Activated CD8-positive, alpha-beta memory T cell treated with anti-CD3 and anti-CD28 coated beads, Interleukin-2, amount 50 U/mL, for 48 hours (primary cell): Measurements from ENCODE around the gene NSMCE3.
A peak's percentile ranks its signal among the peaks of the same experiment; 100 is the strongest.

Source experiments
- DNase-seq: peaks from one replicate; pipeline ENCODE4 v3.0.0-alpha.2; 2020

Gene NSMCE3

DNA sequence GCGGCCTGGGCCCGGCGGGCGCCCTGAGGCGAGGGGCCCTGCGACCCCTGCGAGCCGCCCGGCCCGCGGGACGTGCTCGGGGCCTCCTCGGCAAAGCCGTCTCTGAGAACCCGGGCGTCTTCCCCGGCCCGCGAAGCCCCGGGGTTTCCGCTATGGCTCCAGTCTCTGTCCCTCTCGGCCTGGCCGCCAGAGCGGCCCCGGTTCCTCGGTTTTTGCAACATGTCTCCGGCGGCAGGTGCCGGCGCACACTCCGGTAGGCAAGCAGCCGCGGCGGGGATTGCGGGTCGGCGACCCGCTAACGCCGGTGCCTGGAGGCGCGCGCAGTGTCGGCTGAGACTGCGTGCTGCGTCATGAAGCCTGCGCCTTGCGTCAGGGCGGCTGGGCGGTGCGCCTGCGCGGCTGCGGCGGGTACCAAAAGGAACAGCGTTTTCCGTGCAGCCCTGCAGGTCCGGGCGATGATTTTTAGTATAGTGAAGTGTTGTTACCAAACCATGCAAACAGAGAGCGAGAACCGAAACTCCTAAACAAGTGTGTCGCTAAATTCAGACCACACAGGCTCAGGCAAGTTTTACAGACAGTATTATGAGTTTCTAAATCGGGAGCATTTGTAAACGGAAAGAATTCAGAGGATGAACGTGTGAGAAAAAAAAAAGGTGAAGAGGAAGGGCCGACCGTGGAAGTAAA is at the start of gene NSMCE3:
NSMCE3 (minus strand) TSS at position 338 of the 684 bp plus-strand sequence; CDS start at position 221, 117 bp downstream.
- peak; percentile 96 for DNase-seq

DNA sequence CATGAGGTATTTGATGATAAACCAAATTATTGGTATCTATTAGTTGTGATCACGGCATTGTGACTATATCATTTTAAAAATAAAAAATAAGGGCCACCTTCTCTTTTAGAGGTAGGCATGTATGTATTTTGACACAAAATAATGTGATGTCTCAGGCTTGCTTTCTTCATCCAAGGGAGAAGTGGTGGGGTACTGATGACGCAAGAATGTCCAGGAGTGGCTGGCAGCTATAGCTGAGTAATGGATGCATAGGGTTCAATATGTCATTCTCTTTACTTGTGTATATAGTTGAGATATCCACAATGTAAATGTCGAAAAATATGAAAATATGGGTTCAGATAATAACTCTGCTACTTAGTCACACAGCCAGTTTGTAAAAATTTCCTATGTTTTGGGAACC is 46.8 kb upstream of the NSMCE3 start:
- no peak for DNase-seq

DNA sequence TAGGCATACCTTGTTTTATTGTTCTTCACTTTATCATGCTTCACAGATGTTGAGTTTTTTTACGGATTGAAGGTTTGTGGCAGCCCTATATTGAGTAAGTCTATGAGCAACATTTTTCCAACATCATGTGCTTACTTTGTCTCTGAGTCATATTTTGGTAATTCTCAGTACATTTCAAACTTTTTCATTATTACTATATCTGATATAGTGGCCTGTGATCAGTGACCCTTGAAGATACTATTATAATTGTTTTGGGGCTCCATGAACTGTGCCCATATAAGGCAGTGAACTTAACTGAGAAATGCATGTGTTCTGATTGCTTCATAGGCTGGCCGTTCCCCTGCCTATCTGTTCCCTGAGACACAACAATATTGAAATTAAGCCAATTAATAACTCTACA is 42.8 kb upstream of the NSMCE3 start:
- no peak for DNase-seq

GRCh38 chr15:29311696-29312095 is 42.1 kb upstream of the NSMCE3 start:
- no peak for DNase-seq

DNA sequence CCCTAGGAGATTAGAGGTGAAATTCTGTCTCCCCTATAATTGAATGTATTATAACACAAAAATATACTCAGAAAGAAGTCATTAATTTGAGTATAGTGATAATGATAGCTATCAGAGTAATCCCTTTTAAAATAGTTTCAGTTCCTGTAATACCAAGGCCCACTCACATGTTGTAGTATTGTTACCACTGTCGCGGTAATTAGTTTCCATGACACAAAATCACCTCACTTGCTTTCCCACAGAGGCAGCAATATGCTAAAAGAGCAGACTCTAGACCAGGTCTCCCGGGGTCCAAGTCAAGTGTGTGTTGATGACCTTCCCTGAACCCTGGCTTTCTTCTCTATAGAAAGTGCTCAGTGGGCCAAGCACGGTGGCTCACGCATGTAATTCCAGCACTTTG is 39.5 kb upstream of the NSMCE3 start:
- DNase-seq, result no peak

- DNase-seq, result no peak
These were observed 38.7 kb upstream of the NSMCE3 start for GRCh38 chr15:29308299-29308698.

GRCh38 chr15:29305556-29305955 is 35.9 kb upstream of the NSMCE3 start:
- DNase-seq, result no peak

- DNase-seq, result no peak
These were observed 33.2 kb upstream of the NSMCE3 start for GRCh38 chr15:29302871-29303270.

DNA sequence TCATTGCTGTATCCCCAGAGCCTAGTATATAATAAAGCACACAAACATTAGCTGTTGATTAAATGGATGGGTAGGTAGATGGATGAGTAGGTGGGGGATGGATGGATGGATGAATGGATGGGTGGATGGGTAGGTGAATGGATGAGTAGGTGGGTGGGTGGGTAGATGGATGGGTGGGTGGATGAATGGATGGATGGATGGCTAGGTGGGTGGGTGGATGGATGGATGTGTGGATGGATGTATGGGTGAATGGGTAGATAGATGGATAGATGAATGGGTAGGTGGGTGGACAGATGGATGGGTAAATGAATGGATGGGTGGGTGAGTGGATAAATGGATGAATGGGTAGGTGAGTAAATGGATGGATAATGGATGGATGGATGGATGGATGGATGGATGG is 30.2 kb upstream of the NSMCE3 start:
- DNase-seq, result no peak

- no peak for DNase-seq
These were observed 29.7 kb upstream of the NSMCE3 start for GRCh38 chr15:29299331-29299730.

DNA sequence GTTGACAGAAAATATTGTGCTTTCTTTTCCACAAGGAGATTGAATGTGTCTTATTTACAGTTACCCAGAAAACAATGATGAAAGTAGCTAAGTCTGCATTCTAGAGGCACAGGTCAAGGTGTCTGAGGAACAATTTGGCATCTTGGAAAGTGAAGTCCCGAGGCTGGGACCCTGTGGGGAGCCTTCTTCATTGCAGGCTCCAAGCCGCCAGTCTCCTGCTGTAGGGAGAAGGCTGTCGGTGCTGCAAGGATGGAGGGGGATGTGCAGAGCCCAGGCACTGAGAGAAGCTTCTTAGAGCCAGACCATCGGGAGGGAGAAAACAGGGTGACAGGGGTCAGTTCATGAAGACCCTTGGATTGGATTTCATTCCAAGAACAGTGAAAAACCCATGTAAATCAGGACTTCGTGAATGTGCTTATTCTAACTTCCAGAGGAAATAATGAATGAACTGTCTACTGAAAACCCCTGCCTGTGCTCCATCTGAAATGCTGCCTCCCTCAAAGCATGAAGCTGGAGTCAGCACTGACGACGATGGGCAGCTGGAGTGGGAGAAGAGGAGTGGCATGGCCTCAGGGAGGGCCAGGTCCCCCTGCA is 25.2 kb upstream of the NSMCE3 start:
- no peak for DNase-seq

- no peak for DNase-seq
These were observed 21.6 kb upstream of the NSMCE3 start for GRCh38 chr15:29291067-29291845.

- DNase-seq, result no peak
These were observed 19.6 kb upstream of the NSMCE3 start for GRCh38 chr15:29289173-29289572.

DNA sequence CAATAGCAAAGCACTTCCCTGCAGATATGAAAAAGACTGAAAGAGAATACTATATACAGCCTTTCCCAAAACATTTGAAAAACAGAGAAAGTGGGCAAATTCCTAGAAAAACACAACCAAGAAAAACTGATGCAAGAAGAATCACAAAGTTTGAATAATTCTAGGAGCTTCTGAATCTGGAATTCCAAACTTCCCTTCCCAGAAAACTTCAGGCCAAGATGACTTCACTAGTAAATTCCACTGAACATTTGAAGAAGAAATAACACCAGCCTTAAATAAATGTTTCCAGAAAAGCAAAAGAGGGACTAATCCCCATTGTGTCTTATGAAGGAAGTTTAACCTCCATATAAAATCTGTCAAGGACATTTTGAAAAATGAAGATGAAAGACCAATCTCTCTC is 15.8 kb upstream of the NSMCE3 start:
- no peak for DNase-seq

DNA sequence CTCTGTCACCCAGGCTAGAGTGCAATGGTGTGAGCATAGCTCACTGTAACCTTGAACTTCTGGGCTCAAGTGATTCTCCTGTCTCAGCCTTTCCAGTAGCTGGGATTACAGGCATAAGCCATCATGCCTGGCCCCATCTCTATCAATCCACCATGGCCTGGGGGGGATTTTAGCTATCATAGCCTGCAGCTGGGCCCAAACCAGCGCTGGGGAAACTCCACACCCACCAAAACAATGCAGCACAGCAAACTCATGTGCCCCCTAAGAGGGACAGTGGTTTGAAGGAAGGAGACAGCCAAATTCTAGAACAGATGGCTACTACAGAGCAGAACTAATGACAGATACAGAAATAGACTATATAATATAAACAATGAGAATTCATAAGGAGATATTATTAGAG is 13.8 kb upstream of the NSMCE3 start:
- DNase-seq, result no peak

GRCh38 chr15:29280514-29280913 is 10.9 kb upstream of the NSMCE3 start:
- no peak for DNase-seq

GRCh38 chr15:29278436-29279105 is 8.9 kb upstream of the NSMCE3 start:
- no peak for DNase-seq

DNA sequence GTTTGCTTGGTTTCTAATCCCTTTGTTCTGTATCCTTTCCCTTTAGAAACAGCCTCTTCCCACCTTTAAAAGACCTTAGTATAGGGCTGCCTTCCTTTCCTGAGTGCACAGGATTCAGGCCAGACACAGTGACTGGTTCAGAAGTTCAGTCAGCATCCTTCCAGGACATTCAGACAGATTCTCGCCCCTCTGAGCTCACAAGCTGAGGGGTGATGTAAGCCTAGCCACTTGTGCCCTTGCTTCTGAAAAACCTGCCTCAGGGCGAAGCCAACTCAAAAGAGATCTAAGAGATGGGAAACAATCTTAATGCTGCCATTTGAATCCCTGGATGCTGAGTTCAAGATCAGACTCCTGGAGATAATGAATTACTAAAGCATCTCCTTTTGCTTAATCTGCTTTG is 6.7 kb upstream of the NSMCE3 start:
- DNase-seq, result no peak

- no peak for DNase-seq
These were observed 6.2 kb upstream of the NSMCE3 start for GRCh38 chr15:29275855-29276254.

- DNase-seq, result no peak
These were observed 5.3 kb upstream of the NSMCE3 start for GRCh38 chr15:29274946-29275345.

DNA sequence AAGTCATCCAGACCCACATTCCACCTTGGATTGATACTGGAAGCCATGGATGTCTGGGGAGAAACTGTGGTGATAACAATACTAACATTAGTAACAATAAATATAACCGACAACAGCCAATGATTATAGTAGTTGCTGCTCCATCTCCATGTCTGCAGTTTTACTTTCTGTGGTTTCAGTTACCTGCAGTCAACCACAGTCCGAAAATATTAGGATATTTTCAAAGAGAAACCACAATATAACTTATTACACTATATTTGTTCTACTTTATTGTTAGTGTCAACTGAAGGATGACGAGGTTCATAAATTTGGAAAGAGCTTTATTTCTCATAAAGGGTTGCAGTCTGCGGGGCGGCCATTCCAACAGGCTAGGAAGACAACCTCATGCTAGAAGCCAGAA is 2.6 kb upstream of the NSMCE3 start:
- DNase-seq, result no peak

- DNase-seq, result no peak
These were observed 1.4 kb upstream of the NSMCE3 start for GRCh38 chr15:29270976-29271375.

- no peak for DNase-seq
These were observed 740 bp upstream of the NSMCE3 start for GRCh38 chr15:29270169-29270955.
